ENCODE data around the gene ZFP57.

Gene ZFP57

DNA sequence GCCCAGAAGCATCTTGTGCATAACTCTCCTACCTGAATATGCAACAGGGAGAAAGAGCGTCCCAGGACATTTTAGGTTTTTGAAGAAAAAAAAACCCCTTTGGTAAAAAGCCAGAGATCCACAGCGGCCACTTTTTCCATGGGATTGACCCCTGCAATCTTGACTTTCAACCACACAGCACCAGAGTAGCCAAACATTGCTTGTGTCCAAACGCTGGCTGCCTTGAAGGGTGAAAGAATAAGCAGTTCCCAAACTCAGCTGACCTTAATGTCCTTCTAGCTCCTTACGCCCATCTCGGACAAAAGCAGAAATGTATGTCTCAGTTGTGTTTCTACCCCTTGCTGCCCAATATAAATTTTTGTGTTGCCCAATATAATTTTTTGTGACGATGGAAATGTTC is 25.3 kb downstream of the ZFP57 start:
- no peak for DNase-seq (ENCODE audit: low read depth in 2 of 2)

DNA sequence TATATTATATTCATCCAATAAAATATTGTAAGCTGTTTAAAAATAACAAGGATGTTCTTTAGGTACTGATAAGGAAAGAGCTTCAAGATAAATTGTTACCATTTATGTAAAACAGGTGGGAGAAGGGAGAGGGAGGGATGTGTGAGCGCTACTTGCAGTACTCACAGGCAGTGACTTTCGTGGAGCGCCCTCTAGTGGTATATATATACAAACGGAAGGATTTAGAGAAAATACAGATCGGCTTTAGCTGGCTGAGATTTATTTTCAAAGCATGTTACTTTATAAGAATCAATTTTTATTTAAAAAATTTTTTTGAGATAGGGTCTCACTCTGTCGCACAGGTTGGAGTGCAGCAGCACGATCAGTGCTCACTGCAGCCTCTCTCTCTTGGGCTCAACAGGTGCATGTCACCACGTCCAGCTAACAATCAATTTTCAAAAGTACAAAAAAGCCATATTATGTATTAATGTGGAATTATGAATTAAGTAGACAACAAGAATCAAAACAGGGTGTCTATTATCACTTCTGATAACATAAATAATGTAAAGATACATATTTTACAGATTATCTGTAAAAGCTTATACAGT is 27.4 kb downstream of the ZFP57 start:
- DNase-seq (ENCODE audit: low read depth in 2 of 2): no peak

DNA sequence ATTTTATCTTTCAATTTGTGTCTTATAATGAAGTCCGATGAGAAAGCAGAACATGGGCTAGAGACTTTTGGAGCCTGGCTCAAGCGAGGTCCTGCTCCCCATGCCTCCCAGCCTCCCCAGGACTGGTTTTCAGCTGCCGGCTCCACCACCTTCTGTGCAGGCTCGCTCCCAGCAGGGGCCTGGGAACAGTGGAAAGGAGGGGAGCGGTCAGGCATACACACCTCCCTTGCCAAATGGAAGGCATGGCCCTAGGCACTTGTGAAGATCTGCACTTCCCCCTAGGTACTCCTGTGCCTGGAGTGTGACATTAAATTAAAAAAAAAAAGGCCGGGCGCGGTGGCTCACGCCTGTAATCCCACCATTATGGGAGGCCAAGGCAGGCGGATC is 28.8 kb downstream of the ZFP57 start:
- no peak for DNase-seq (ENCODE audit: low read depth in 2 of 2)

DNA sequence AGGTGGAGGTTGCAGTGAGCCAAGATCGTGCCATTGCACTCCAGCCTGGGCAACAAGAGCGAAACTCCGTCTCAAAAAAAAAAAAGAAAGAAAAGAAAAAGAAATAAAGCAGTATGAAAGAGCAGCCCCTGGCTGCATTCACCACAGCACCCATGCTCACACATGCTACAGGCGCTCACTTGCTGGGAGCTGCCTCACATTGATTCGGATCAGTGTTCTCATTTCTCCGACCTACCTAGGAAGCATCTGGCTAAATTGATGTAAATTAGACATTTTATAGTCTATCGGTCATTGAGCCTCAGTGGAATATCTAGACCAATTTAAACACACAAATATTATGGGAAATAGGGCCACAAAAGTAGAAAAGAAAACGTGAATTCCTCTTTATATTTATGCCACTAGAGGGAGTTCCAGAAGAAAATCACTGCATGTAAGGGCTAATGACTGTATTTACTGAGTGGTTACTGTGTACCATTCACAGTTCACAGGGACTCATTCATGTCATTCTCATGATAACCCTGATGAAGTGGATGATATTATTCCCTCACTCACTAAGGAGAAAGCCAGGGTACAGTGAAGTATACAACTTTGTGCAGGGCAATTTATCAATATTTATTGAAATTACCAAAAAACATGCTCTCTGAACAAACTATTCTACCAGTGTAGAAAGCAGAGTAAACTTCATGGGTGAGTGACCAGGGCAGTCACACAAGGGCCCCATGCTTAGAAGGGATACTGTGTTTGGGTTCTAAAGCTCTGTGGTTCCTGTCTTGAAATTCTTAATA is 29.3 kb downstream of the ZFP57 start:
- DNase-seq (ENCODE audit: low read depth in 2 of 2): no peak

DNA sequence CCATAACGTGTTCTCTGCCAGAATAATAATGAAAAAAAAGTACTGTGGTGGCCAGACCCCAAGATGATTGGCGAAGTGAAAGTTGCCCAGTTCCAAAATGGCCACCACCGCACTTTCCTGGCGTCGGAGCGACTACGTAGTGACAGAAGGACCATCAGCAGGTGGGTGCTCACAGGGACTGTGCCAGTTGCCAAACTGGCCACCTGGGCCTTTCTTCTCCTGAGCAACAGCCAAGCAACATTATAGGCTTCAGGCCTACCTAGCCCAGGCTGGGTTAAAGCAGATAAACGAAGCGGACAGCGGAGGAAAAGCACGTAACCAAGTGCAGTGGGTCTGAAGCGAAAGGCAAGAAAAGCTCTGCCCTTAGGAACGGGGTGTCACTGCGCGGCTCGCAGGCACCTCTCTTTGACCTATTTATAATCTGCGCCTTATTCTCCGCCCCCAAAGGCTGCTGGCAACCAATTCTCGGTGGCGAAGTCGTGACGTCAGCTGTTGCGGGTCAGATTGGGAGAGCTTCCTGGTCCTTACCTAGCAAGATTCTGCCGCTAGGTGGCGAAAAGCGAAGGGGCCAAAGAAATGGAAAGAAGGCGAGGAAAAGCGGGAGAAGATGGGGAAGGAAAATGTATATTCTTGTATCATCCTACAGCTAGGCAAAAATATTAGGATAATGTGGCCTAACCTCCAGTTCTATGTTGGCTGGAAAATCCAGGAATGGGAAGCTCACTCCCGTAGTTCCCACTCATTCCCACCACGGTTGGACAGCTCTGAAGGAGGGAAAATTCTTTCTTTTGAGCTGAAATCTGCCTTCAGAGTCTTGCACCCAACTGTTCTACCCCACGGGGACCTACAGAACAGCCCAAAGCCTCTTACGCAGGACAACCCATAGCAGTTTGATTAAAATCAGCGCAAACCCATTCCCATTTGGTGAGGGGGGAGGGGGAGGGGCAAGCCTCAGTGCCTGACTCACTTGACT is 31.0 kb downstream of the ZFP57 start:
- DNase-seq (ENCODE audit: low read depth in 2 of 2): peak; percentile 96 to 98

DNA sequence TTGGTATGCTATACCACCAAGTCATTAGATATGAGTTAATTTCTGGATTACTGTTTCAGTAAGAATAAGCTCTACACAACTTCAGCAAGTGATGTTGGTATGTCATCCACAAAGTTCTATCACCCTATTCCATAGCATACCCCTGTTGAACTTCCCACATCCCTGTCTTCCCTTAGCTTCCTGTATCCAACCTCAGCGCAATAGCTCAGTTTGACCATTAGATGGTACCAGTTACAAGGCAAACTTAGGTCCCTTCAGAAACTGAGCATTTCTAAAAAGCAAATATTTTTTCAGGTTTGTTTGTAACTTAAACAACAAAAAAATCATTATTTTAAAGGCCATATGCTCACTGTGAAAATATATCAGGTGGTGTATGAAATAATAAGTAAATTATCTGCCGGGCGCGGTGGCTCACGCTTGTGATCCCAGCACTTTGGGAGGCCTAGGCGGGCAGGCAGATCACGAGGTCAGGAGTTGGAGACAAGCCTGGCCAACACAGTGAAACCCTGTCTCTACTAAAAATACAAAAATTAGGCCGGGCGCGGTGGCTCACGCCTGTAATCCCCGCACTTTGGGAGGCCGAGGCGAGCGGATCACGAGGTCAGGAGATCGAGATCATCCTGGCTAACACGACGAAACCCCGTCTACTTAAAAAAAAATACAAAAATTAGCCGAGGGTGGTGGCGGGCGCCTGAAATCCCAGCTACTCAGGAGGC is 32.9 kb downstream of the ZFP57 start:
- no peak for DNase-seq (ENCODE audit: low read depth in 2 of 2)

DNA sequence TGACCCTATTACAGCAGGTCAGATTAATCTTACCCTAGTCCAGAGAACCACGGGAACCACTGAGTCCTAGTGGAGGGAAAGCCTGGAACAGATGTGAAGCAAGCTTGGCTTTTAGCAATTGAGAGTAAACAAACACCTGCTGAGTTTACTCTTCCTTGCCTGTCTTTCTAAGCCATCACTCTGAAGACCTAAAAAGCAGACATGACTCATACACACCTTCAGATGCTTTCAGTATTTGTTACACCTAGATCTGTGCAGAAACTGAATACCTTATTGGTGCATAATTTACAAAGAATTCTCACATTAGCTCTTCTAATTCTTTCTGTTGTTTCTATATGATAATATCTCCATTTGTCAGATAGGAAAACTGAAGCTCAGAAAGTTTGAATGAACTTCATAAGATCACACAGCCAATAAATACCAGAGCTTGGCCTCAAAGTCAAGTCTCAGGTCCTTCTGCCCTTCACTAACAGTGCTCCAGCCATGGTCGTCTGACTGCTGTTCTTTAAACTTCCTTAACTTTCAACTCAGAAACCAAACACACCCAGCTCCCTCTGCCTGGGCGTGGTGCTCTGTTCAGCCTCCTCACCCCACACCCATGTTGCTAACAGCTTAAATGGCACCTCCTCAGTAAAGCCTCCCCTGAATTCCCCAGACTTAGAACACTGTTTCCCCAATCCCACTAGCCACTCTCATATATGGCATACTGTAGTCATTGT is 39.4 kb downstream of the ZFP57 start:
- no peak for DNase-seq (ENCODE audit: low read depth in 2 of 2)

DNA sequence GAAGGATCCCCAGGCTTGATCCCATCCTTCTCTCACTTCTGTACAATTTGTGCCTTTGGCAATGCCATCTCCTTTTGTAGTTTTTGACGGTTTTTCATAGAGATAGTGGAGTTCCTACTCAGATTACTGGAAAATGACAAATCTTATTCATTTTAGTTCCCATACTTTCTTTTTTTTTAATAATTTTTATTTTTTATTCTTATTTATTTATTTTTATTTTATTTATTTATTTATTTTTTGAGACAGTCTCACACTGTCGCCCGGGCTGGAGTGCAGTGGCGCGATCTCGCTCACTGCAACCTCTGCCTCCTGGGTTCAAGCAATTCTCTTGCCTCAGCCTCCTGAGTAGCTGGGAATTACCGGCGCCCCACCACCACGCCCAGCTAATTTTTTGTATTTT is 43.7 kb downstream of the ZFP57 start:
- no peak for DNase-seq (ENCODE audit: low read depth in 2 of 2)

DNA sequence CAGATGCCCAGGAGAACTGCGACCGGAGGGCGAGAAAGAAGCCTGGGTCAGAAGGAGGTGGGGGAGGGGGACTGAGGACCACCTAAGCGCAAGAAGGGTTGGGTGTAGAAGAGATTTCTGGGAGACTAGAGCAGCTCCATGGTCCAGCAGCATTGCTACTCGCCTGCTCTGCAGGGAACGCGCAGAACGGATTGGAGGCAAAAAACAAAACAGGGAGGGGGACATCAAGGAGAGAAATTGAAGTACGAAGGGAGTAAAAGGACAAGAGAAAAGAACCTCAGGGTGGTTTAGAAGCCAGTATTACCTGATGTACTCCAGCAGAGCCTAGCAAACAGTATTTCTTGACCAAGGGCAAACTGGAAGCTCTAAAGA is 47.4 kb downstream of the ZFP57 start:
- DNase-seq (ENCODE audit: low read depth in 2 of 2): no peak

DNA sequence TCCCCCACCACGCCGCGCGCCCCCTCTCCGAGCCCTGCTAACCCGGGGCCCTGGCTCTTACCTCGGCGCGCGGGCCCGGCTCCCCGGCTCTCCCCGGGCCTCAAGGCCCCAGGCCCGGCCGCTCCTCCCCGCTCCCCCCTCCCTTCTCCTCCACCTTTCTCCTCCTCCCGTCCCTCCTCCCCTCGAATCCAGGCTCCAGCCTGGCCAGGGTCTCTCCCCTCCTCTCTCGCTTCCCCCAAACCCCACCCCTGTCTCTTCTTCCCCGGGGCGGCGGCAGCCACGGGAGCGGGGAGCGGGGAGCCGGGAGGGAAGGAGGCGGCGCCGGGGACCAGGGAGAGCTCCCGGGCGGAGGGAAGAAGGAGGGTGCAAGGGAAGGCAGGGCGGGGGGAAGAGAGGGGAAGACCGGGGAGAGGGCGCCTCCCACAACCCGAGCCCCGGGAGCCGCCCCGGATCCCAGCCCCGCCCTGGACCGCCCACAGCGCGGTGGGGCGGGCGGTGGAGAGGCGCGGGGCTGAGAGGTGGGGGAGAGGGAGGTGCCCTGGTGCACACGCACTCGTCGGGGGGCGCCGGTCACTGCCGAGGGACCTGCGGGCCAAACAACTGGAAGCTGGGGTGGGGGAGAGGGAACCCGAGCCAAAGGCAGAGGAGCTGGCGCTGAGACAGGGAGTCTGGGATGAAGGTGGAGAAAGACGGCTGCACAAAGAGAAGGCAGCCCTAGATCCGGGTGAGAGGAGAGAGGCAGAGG is 48.0 kb downstream of the ZFP57 start, which contains the start of gene GABBR1:
Gene GABBR1 (minus strand): TSS at position 395 of the 745 bp plus-strand sequence. CDS start 798 bp downstream, outside the sequence.
- DNase-seq (ENCODE audit: low read depth in 2 of 2): no peak

DNA sequence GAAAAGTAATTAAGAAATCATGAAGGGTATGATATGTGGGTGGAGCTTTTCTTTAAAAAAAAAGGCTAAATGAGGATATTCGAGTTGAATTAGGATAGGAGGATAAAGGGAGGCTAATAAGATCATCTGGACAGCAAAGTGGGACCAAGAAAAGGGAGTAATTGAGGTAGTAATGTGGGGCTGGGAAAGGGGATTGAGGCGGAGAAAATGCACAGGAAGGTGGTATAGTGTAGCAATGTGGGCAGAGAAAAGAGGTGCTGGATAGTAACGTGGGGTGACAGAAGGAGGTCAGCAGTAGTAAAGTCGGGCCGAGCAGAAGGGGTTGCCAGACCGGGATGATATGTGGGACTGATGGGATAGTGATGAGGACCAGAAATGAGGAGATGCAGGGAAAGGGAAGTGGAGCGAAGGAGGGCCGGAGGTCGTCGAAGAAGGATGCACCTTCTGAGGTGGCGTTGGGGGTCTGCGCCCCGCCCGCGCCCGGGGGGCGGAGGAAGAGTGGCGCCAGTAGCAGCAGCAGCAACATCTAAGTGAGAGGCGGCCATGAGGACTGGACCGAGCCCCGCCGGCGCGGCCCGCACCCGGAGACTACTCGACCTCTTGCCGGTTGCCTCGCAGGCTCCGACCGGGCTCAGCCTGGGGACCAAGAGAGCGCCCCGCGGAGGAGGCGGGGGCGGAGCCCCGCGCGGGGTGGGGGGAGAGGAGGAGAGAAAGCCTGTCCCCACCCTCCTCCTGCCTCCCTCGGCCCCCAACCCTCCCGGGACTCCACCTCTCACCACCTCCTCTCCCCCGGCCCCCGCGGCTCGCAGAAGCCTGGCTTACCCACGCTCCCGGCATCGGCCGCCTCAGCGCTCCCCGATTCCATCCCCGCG is 48.9 kb downstream of the ZFP57 start:
- no peak for DNase-seq (ENCODE audit: low read depth in 2 of 2)

DNA sequence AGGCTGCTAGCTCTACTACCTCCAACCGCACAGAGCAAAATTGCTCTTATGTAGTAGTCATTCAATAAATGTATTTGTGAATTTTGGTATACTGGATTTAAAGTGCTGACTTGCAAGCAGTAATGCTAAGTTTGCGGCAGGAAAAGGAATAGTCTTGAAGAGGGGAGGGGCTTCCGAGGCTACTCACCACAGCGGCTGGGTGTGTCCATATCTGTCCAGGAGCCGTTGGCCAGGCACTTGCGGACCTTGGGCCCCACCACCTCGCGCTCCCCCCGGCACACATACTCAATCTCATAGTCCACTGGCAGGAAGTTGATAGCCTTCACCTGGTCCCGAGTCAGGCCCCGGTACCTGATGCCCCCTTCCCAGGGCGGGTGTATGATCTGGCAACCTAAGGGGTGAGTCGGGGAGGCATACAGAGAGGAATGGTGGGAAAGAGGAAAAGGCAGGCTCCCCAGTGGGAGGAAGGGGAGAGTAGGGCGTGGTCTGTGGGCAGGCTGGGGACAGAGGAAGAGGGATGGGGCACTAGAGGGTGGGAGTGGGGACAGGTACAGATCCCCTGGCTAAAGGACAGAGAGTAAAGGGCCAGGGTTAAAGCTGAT is 49.6 kb downstream of the ZFP57 start:
- DNase-seq (ENCODE audit: low read depth in 2 of 2): no peak

DNA sequence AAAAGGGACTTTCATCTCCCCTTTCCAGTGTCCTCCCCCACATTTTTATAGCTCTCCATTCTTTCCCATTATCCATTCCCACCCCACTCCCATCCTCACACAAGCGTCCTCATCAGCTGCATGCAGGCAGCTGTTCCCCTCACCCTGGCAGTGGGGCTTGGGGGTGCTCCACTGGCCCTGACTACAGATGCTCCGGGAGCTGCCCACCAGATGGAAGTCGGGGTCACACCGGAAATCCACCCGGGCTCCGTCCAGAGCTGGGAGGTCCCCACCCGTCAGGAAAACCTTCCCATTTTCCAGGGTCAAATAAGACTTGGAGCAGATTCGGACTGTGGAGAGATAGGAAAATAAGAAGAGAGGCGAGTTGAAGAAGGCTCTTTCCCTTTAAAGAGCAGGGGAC is 50.6 kb downstream of the ZFP57 start:
- no peak for DNase-seq (ENCODE audit: low read depth in 2 of 2)

DNA sequence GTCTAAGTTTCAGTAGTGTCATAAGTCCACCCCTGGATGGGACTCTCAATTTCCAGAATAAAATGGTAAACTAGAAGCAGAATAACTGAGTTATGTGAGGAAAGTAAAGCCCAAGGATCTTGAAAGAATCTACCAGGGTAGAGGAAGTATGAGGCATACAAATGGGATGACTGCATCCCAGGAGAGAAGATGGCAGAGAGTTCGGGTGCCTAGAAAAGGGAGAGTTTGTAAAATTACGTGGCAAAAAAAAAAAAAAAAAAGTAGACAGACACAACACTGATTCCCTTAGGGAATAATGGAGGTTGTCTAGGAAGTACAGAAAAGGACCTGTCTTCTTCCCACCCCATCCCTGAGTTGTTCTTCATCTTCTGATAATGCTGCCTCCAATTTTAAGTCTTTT is 51.4 kb downstream of the ZFP57 start:
- no peak for DNase-seq (ENCODE audit: low read depth in 2 of 2)

DNA sequence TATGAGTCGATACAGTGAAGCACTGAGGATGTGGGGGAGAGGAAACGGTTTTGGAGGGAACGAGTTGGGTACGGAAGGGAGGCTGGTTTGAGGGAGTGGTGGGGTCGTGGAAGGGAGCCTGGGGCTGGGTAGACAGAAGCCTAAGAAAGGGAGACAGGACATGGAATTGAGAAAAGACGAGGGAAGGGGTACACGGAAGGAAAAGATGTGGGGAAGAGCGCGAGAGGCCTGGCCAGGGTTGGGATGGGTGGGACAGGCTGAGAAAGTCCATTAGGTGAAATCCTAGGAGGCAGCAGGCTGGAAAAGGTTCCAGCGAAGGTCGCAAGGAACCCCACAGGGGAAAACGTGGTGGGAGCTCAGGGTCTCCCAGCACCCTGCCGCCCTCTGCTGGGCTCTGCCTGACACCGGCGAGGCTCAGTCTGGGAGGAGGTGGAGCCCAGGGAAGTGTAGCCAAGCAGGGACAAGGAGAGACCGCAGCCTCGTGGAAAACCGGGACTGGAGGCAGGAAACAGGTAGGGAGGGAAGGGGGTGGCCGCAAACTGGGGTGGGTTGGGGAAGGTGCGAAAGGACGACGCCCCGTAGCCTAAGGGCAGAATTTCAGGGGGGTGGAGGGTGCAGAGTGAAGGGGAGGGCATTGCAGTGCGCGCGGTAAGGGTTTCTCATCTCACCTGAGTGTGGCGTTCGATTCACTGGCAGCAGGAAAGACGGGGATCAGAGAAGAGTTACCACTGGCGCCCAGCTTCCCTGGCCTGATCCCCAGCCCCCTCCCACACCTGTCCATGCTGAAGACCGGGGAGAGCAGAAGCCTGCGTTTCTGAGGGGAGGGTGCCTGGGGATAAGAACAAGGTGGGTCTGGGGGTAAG is 52.3 kb downstream of the ZFP57 start:
- DNase-seq (ENCODE audit: low read depth in 2 of 2): no peak

DNA sequence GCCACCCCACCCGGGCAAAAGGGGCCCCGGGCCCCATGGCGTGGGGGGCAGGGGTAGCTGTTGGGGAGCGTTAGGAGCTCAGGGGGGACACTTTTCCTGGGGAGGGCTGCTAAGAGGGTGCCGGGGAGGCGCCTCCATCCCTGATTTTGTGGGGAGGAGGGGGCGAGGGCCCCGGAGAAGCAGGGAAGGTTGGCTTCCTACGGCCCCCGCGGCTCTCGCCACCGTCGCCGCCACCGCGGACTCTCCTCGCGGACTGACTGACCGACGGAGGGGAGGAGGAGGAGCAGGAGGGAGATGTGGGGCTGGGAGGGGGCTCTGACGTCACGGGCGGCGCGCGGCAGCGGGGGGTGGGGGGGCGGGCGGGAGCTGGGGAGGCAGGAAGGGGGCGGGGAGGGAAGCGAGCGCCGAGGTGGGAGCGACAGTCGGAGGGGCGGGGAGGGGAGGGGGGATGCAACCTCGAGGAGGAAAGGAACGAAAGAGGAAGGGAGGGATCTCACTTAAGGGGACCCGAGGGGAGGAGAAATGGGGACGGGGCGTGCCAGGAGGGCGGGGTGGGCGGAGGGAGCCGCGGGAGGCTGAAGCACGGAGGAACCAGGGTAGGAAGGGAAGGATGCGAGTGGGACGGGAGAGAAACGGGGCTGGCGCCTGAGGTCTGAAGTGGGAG is 53.1 kb downstream of the ZFP57 start:
- DNase-seq (ENCODE audit: low read depth in 2 of 2): peak; percentile 14

DNA sequence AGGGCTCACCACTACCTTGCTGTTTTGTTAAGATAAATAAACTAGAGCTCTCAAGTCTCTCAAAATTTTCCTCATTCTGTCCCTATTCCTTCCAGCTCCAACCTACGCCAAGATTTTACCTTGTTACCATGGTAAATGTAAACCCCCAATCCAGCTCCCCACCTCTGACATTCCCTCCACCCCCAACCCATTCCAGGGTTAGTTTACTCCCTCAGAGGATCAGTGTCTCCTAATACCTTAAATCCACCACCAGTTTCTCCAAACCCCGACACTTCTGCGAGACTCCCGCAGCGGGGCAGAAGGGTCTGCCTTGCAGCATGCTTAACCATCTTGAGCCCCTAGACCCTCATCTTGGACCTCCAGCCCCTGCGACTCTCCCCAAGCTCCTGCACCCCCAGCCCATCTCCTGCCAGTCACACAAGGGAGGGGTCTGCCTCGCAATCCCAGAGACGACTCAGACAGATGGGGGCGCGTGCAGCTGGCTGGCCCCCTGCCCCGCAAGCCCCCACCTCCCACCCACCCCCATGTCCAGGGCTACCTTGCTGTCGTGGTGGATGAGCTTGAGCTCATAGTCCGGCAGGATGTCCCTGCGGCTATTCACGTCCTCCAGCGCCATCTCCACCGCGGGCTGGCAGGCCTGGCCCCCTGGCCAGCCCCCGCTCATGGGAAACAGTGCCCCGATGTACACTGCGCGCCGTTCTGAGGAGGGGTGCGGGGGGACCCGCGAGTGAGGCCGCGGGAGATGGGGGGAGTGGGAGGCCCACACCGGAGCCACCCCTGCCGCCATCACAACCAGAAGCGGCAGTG is 53.8 kb downstream of the ZFP57 start:
- DNase-seq (ENCODE audit: low read depth in 2 of 2): no peak
